Transverse colon (tissue), 4 donors: ENCODE data around the gene AFF1.

ENCODE experiments used
- EP300 ChIP-seq: sonication (generic); formaldehyde crosslinking; IDR thresholded peaks from one replicate; pipeline ENCODE4 v1.6.1; 2017; ENCODE audit warnings: antibody characterized with exemption, low read depth
- POLR2A ChIP-seq: fragments of 450-650 bp; IDR thresholded peaks from one replicate; pipeline ENCODE4 v1.6.1; 2016; ENCODE audit warnings: antibody characterized with exemption, mild to moderate bottlenecking, moderate library complexity
- POLR2AphosphoS5 ChIP-seq, 3 donors: sonication (generic); formaldehyde crosslinking; IDR thresholded peaks; one replicate each; pipeline ENCODE4 v1.6.1; 2016; ENCODE audit warnings: antibody characterized with exemption in 3 of 3
- TF ChIP-seq, protein P1 (sequence below), 5 experiments: fragments of 200-600 bp in 3 of 5; fragments of 450-650 bp in 2 of 5; sonication (generic) in 3 of 5; IDR thresholded peaks; 1 replicate in 2 of 5; 2 replicates in 3 of 5; pipeline ENCODE4 v1.5.1; 2016 to 2017; ENCODE audit warnings: antibody characterized with exemption in 5 of 5, inconsistent platforms in 3 of 5, mild to moderate bottlenecking in 2 of 5, moderate library complexity in 1 of 5

DNA sequence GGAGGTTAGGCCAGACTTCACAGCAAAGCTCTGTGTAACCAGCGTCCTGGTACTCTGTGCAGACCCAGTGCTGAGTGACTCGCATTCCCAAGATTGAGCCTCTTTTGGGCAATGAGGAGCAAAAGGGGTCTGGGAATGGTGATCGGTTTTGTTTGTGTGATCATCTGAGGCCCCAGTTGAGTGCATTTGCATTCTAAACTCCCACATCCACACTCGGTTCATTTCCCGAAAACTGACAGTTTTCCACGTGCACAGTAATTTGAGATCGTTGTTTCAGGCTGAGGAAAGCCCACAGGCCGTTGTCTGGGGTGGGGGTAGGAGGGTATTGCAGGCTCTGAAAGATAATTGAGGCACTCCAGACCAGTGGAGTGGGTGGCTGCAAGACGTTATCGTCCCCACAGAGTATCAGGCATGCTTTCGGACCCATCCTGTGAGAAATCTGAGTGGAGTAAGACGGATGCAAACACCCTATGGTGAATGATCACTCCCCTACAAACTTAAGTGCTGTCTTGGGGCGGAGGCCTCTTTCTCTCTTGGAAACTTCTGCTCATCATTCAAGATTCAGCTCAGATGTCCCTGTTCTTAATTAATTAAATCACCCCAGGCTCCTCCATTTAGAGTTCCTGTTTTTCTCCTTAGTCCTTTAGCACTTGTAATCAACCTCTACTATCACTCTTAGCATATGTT is 96.1 kb downstream of the AFF1 start:
- TF ChIP-seq, protein P1, sequence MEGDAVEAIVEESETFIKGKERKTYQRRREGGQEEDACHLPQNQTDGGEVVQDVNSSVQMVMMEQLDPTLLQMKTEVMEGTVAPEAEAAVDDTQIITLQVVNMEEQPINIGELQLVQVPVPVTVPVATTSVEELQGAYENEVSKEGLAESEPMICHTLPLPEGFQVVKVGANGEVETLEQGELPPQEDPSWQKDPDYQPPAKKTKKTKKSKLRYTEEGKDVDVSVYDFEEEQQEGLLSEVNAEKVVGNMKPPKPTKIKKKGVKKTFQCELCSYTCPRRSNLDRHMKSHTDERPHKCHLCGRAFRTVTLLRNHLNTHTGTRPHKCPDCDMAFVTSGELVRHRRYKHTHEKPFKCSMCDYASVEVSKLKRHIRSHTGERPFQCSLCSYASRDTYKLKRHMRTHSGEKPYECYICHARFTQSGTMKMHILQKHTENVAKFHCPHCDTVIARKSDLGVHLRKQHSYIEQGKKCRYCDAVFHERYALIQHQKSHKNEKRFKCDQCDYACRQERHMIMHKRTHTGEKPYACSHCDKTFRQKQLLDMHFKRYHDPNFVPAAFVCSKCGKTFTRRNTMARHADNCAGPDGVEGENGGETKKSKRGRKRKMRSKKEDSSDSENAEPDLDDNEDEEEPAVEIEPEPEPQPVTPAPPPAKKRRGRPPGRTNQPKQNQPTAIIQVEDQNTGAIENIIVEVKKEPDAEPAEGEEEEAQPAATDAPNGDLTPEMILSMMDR (IDR thresholded peaks at IDR 0.05): no peak
- no peak for TF ChIP-seq POLR2A
- no peak for TF ChIP-seq EP300
- TF ChIP-seq POLR2AphosphoS5 (IDR thresholded peaks at IDR 0.05): peak in 1 of 3 donors; percentile 15
